Endothelial cell of umbilical vein (primary cell): ENCODE results near the gene SLC44A1. TPM values are rescaled to one million over a fixed set of nuclear protein-coding genes. Genes with fewer than 3 reads are reported as not detected.

Experiments used
- BruUV-seq: library from RNA; stranded (reverse); fragments of 400-500 nt; replicated peaks from 2 replicates; lab custom pipeline; 2021; lab: Mats Ljungman, UMichigan
- CTCF ChIA-PET: fragments of 300-600, 350-600 bp; sonication (Branson Sonifier 250); formaldehyde crosslinking; loops from one replicate; lab custom pipeline; 2021; ENCODE audit warnings: antibody characterized with exemption, inconsistent platforms; lab: Charles Lee
- POLR2A ChIA-PET: fragments of 300-600, 350-600 bp; sonication (Branson Sonifier 250); formaldehyde crosslinking; loops from one replicate; lab custom pipeline; 2021; ENCODE audit warnings: antibody characterized with exemption, inconsistent platforms; lab: Charles Lee
- DNase-seq: peaks from one replicate; pipeline ENCODE4 v3.0.0-alpha.2; 2011; ENCODE audit warnings: low read depth, low spot score
- FAIRE-seq: peaks from 2 replicates; lab custom pipeline; 2011; peaks lifted over from hg19 to GRCh38; lab: Jason Lieb, UNC
- H2AFZ ChIP-seq: 2 replicates; pipeline ENCODE4 v1.6.0; 2012; ENCODE audit warnings: low read depth, low read length, control low read depth, inconsistent platforms
- H3K27ac ChIP-seq: 2 replicates; pipeline ENCODE4 v1.5.1; 2011; ENCODE audit warnings: low read depth, mild to moderate bottlenecking, control low read depth, low read length, moderate library complexity; ENCODE audit not compliant: insufficient read depth
- H3K27me3 ChIP-seq, 2 experiments: 2 replicates each; pipeline versions ENCODE4 v1.6.0 to v1.6.1; 2011; ENCODE audit warnings: low read length in 2 of 2, mixed read lengths in 1 of 2; ENCODE audit not compliant: control insufficient read depth in 2 of 2, insufficient read depth in 2 of 2
- H3K36me3 ChIP-seq, 2 experiments: 2 replicates in 1 of 2; 3 replicates in 1 of 2; pipeline ENCODE4 v1.5.1; 2011; ENCODE audit warnings: low read length in 2 of 2, mild to moderate bottlenecking in 1 of 2, moderate library complexity in 1 of 2; ENCODE audit not compliant: control insufficient read depth in 2 of 2, insufficient read depth in 2 of 2; ENCODE audit errors: extremely low read depth in 1 of 2
- H3K4me1 ChIP-seq: 3 replicates; pipeline ENCODE4 v1.5.1; 2011; ENCODE audit warnings: mild to moderate bottlenecking, low read length; ENCODE audit not compliant: control insufficient read depth, insufficient read depth; ENCODE audit errors: extremely low read depth
- H3K4me2 ChIP-seq: 2 replicates; pipeline ENCODE4 v1.6.1; 2011; ENCODE audit warnings: low read length, control low read depth, mixed read lengths; ENCODE audit not compliant: insufficient read depth
- H3K4me3 ChIP-seq, 3 experiments: fragments of 200-600 bp in 1 of 3; sonication (generic), shearing (Covaris generic) in 1 of 3; replicated peaks in 1 of 3; 2 replicates each; pipeline ENCODE4 v1.5.1; 2011 to 2016; ENCODE audit warnings: control low read depth in 3 of 3, low read length in 3 of 3, mild to moderate bottlenecking in 2 of 3, inconsistent platforms in 1 of 3, low read depth in 1 of 3, moderate library complexity in 1 of 3; ENCODE audit not compliant: insufficient read depth in 1 of 3
- H3K79me2 ChIP-seq: 2 replicates; pipeline ENCODE4 v1.6.0; 2012; ENCODE audit warnings: low read length, inconsistent platforms; ENCODE audit not compliant: control insufficient read depth, insufficient read depth
- H3K9ac ChIP-seq: replicated peaks from 2 replicates; pipeline ENCODE3; 2011; ENCODE audit warnings: low read length, control low read depth; ENCODE audit not compliant: insufficient read depth; ENCODE audit errors: extremely low read depth
- H3K9me1 ChIP-seq: replicated peaks from 3 replicates; pipeline ENCODE4 v1.6.0; 2011; ENCODE audit warnings: mild to moderate bottlenecking, low read length; ENCODE audit not compliant: control insufficient read depth, insufficient read depth; ENCODE audit errors: extremely low read depth
- H3K9me3 ChIP-seq: replicated peaks from 2 replicates; pipeline ENCODE4 v1.5.1; 2012; ENCODE audit warnings: low read length, inconsistent platforms; ENCODE audit not compliant: control insufficient read depth, insufficient read depth
- H4K20me1 ChIP-seq: replicated peaks from 2 replicates; pipeline ENCODE3; 2011; ENCODE audit warnings: mild to moderate bottlenecking, low read length; ENCODE audit not compliant: control insufficient read depth, insufficient read depth; ENCODE audit errors: extremely low read depth
- EZH2 ChIP-seq: IDR thresholded peaks from 2 replicates; pipeline ENCODE4 v1.6.1; 2012; ENCODE audit warnings: borderline replicate concordance, low read depth, mild to moderate bottlenecking, moderate library complexity, low read length, inconsistent platforms; ENCODE audit not compliant: severe bottlenecking
- FOS ChIP-seq: IDR thresholded peaks from 2 replicates; pipeline ENCODE4 v1.6.1; 2011; ENCODE audit warnings: mild to moderate bottlenecking, low read length, moderate library complexity, borderline replicate concordance; ENCODE audit not compliant: insufficient read depth
- GATA2 ChIP-seq: IDR thresholded peaks from 2 replicates; pipeline ENCODE4 v1.7.0; 2011; ENCODE audit warnings: low read depth, mild to moderate bottlenecking, moderate library complexity, mixed read lengths, low read length; ENCODE audit not compliant: insufficient read length, insufficient read depth
- JUN ChIP-seq: IDR thresholded peaks from 2 replicates; pipeline ENCODE4 v1.6.1; 2011; ENCODE audit warnings: borderline replicate concordance, low read depth; ENCODE audit not compliant: insufficient read length, insufficient read depth
- MAX ChIP-seq: IDR thresholded peaks from 2 replicates; pipeline ENCODE4 v1.6.1; 2011; ENCODE audit not compliant: insufficient read depth, insufficient read length
- MYC ChIP-seq: IDR thresholded peaks from one replicate; pipeline ENCODE4 v1.6.1; 2011; ENCODE audit warnings: mild to moderate bottlenecking, low read depth, low read length
- POLR2A ChIP-seq: IDR thresholded peaks from 2 replicates; pipeline ENCODE4 v1.6.1; 2012; ENCODE audit warnings: low read depth, mild to moderate bottlenecking, control low read depth, low read length
- POLR2AphosphoS5 ChIP-seq: IDR thresholded peaks from 2 replicates; pipeline ENCODE4 v1.6.1; 2012; ENCODE audit warnings: low read depth, mild to moderate bottlenecking, control low read depth, low read length, moderate library complexity; ENCODE audit not compliant: insufficient read depth
- dilution Hi-C: fragments of 300-500 bp; cut with MboI; formaldehyde crosslinking; loops from one replicate; pipeline ENCODE4 v1.15.0; 2019; ENCODE audit warnings: low sequenced_read_pairs; ENCODE audit not compliant: extremely low pct_ligation_motif_present
- intact Hi-C: fragments of 100-400 bp; cut with micrococcal nuclease; formaldehyde crosslinking; loops from one replicate; pipeline ENCODE4 v1.10.0; 2022
- polyA plus RNA-seq, 4 experiments: library from polyadenylated mRNA; depleted of rRNA in 3 of 4; stranded (reverse) in 3 of 4; unstranded in 1 of 4; fragments of >200 nt; gene quantifications; 2 replicates each; pipeline versions ENCODE4 v1.2.1 to v1.2.3, GENCODE V29; 2011 to 2012; ENCODE audit warnings: missing spikeins in 1 of 4
- total RNA-seq: library from RNA; stranded (reverse); gene quantifications from 2 replicates; pipeline ENCODE4 v1.2.3, GENCODE V29; 2021
- TF ChIP-seq, protein P1 (sequence below), 2 donors: IDR thresholded peaks; 1 replicate in 1 of 2; 2 replicates in 1 of 2; pipeline ENCODE4 v1.5.1; 2011; ENCODE audit warnings: low read length in 2 of 2, mild to moderate bottlenecking in 2 of 2, moderate library complexity in 2 of 2, control low read depth in 1 of 2, inconsistent platforms in 1 of 2, low read depth in 1 of 2; ENCODE audit not compliant: insufficient read depth in 1 of 2; ENCODE audit errors: extremely low read depth in 1 of 2

Gene SLC44A1
- total and polyA plus RNA-seq, 2 donors (not counting 3 experiments of a cell fraction or from before 2014, with no cell fraction given): 16.1 to 37.7 TPM

- dilution Hi-C loops: no loop called here
- no peaks in the 10 kb centered on the region for H4K20me1 ChIP-seq
- H3K9me3 ChIP-seq: no peaks in the 10 kb centered on the region
- peak overlapping the region; percentile 48 for H3K9ac ChIP-seq
- no peak for TF ChIP-seq MAX
- no peak for TF ChIP-seq EZH2
- TF ChIP-seq, protein P1, sequence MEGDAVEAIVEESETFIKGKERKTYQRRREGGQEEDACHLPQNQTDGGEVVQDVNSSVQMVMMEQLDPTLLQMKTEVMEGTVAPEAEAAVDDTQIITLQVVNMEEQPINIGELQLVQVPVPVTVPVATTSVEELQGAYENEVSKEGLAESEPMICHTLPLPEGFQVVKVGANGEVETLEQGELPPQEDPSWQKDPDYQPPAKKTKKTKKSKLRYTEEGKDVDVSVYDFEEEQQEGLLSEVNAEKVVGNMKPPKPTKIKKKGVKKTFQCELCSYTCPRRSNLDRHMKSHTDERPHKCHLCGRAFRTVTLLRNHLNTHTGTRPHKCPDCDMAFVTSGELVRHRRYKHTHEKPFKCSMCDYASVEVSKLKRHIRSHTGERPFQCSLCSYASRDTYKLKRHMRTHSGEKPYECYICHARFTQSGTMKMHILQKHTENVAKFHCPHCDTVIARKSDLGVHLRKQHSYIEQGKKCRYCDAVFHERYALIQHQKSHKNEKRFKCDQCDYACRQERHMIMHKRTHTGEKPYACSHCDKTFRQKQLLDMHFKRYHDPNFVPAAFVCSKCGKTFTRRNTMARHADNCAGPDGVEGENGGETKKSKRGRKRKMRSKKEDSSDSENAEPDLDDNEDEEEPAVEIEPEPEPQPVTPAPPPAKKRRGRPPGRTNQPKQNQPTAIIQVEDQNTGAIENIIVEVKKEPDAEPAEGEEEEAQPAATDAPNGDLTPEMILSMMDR (IDR thresholded peaks at IDR 0.05; ENCODE audit: extremely low read depth in 1 of 2, insufficient read depth in 1 of 2, low read depth in 1 of 2, low read length in 2 of 2): no peak
- TF ChIP-seq JUN: no peak
- no peak for TF ChIP-seq FOS
- no peak for TF ChIP-seq GATA2
- TF ChIP-seq POLR2AphosphoS5: no peak
- no peak for TF ChIP-seq POLR2A
- TF ChIP-seq MYC: no peak
- H3K27ac ChIP-seq: no peak overlapping the region
- no peak overlapping the region for H2AFZ ChIP-seq
- no peak for DNase-seq
- no TSS peak for BruUV-seq
- H3K4me3 ChIP-seq: no peak overlapping the region
- intact Hi-C loops: loop anchor here (5.0 kb wide), 2 partner anchors 250 to 480 kb away; partner anchors contain the start of gene NIPSNAP3B
- H3K9me1 ChIP-seq: no peaks in the 10 kb centered on the region
- H3K4me1 ChIP-seq: peaks cover 28% of the 10 kb centered on the region
- peaks cover 5% of the 10 kb centered on the region for H3K79me2 ChIP-seq
- H3K36me3 ChIP-seq: no peaks in the 10 kb centered on the region
- H3K27me3 ChIP-seq: no peaks in the 10 kb centered on the region
- peak overlapping the region; percentile 92 for H3K4me2 ChIP-seq
- ChIA-PET CTCF (interaction anchor here (0.8 kb wide), 1 partner anchor 372 kb away, joined by 3 read pairs; no protein-coding TSS in a partner anchor), POLR2A (no interaction called here)
- no peak for FAIRE-seq
Observed at GRCh38 chr9:105242062-105242461, 2.4 kb upstream of the SLC44A1 start.
